ENCODE data around the gene CBFB. TPM values are rescaled to one million over a fixed set of nuclear protein-coding genes. Genes with fewer than 3 reads are reported as not detected.
A peak's percentile ranks its signal among the peaks of the same experiment; 100 is the strongest.

CBFB gene
- polyA plus RNA-seq = 31.1 and 32.6 TPM in 2 replicates
- 26.3 and 44.5 TPM in 2 replicates for polyA minus RNA-seq

- Histone ChIP-seq H3K27me3 (ENCODE audit: insufficient read depth, low read depth, low read length) (no peaks in the 10 kb centered on the region), H3F3A (ENCODE audit: insufficient read depth, low read length, poor library complexity, severe bottlenecking) (no peaks in the 10 kb centered on the region), H4K20me1 (ENCODE audit: insufficient read depth) (no peaks in the 10 kb centered on the region), H3K79me2 (replicated peaks; ENCODE audit: insufficient read depth, low read length) (peaks cover 20% of the 10 kb centered on the region), H3K9ac (ENCODE audit: low read length) (peak within 1 kb of the TSS; percentile 63), H2AFZ (ENCODE audit: low read depth, low read length) (peak within 1 kb of the TSS; percentile 83), H3K4me3 (ENCODE audit: low read length) (peak within 1 kb of the TSS; percentile 83), H3K4me2 (ENCODE audit: low read length) (peak within 1 kb of the TSS; percentile 76), H3K36me3 (ENCODE audit: insufficient read depth, low read length) (no peaks in the 10 kb centered on the region), H3K27ac (ENCODE audit: low read length) (peak within 1 kb of the TSS; percentile 39), H3K9me3 (ENCODE audit: low read length) (no peaks in the 10 kb centered on the region), H3K9me2 (ENCODE audit: insufficient read depth, low read length) (no peaks in the 10 kb centered on the region)
- peak; percentile 46 for TF ChIP-seq POLR2AphosphoS5 (IDR thresholded peaks at IDR 0.05)
- TF ChIP-seq CTCF (IDR thresholded peaks at IDR 0.05; ENCODE audit: poor library complexity, severe bottlenecking) = peak; percentile 27
- TF ChIP-seq EZH2 (IDR thresholded peaks at IDR 0.05; ENCODE audit: borderline replicate concordance, insufficient read depth, low read length, poor library complexity, severe bottlenecking) = no peak
- TF ChIP-seq RAD21 (conservative IDR thresholded peaks at IDR 0.05) = no peak
- TF ChIP-seq REST (IDR thresholded peaks at IDR 0.05; ENCODE audit: borderline replicate concordance) = no peak
These were observed at the start of gene CBFB for GRCh38 chr16:67028696-67029253. Gene CBFB (plus strand): TSS chr16:67029149. CDS start chr16:67029408, 259 bp downstream.

- Histone ChIP-seq H3F3A (ENCODE audit: insufficient read depth, low read length, poor library complexity, severe bottlenecking) (no peaks in the 10 kb centered on the region), H3K9ac (ENCODE audit: low read length) (no peak overlapping the region), H3K79me2 (replicated peaks; ENCODE audit: insufficient read depth, low read length) (no peaks in the 10 kb centered on the region), H3K4me2 (ENCODE audit: low read length) (no peak overlapping the region), H3K9me2 (ENCODE audit: insufficient read depth, low read length) (no peaks in the 10 kb centered on the region), H3K4me3 (ENCODE audit: low read length) (no peak overlapping the region), H3K9me3 (ENCODE audit: low read length) (no peaks in the 10 kb centered on the region), H2AFZ (ENCODE audit: low read depth, low read length) (no peak overlapping the region), H3K36me3 (ENCODE audit: insufficient read depth, low read length) (no peaks in the 10 kb centered on the region), H3K27me3 (ENCODE audit: insufficient read depth, low read depth, low read length) (no peaks in the 10 kb centered on the region), H3K27ac (ENCODE audit: low read length) (no peak overlapping the region), H4K20me1 (ENCODE audit: insufficient read depth) (no peaks in the 10 kb centered on the region)
- no peak for TF ChIP-seq EP300 (conservative IDR thresholded peaks at IDR 0.05; ENCODE audit: poor library complexity, severe bottlenecking)
- no peak for TF ChIP-seq MXI1 (conservative IDR thresholded peaks at IDR 0.05; ENCODE audit: poor library complexity, severe bottlenecking)
- TF ChIP-seq CTCF (IDR thresholded peaks at IDR 0.05; ENCODE audit: poor library complexity, severe bottlenecking) = no peak
- TF ChIP-seq EZH2 (IDR thresholded peaks at IDR 0.05; ENCODE audit: borderline replicate concordance, insufficient read depth, low read length, poor library complexity, severe bottlenecking) = no peak
- no peak for TF ChIP-seq TAF1 (IDR thresholded peaks at IDR 0.05; ENCODE audit: low read depth)
- no peak for TF ChIP-seq POLR2AphosphoS5 (IDR thresholded peaks at IDR 0.05)
- no peak for TF ChIP-seq REST (IDR thresholded peaks at IDR 0.05; ENCODE audit: borderline replicate concordance)
- TF ChIP-seq RAD21 (conservative IDR thresholded peaks at IDR 0.05) = no peak
- TF ChIP-seq SMC3 (conservative IDR thresholded peaks at IDR 0.05; ENCODE audit: poor library complexity) = no peak
These were observed 45.9 kb upstream of the CBFB start for GRCh38 chr16:66983033-66983432.
